KMS-11 (cell line): ENCODE data around the gene SIGLEC11.
"Not testable (repeated sequence)": the region's sequence is repeated elsewhere in the genome, so short reads cannot be mapped to it uniquely, and the experiment has no call there.

Experiments
- H2AFZ ChIP-seq: fragments of 200-600 bp; sonication (generic); 2 replicates; pipeline ENCODE4 v1.6.1; 2016; ENCODE audit warnings: antibody characterized with exemption, mixed run types, low read depth
- H3K27ac ChIP-seq: fragments of 200-600 bp; sonication (generic); 2 replicates; pipeline ENCODE4 v1.6.1; 2016; ENCODE audit warnings: mild to moderate bottlenecking, mixed run types
- H3K27me3 ChIP-seq: fragments of 200-600 bp; sonication (generic); 2 replicates; pipeline ENCODE4 v1.6.1; 2017; ENCODE audit warnings: mild to moderate bottlenecking, low read depth, mixed run types, moderate library complexity; ENCODE audit not compliant: insufficient read depth
- H3K36me3 ChIP-seq: fragments of 200-600 bp; sonication (generic); 2 replicates; pipeline ENCODE4 v1.6.1; 2017; ENCODE audit warnings: mild to moderate bottlenecking, mixed run types; ENCODE audit not compliant: insufficient read depth
- H3K4me1 ChIP-seq: fragments of 200-600 bp; sonication (generic); 2 replicates; pipeline ENCODE4 v1.6.1; 2016; ENCODE audit warnings: mild to moderate bottlenecking, low read depth, mixed run types; ENCODE audit not compliant: poor library complexity, severe bottlenecking
- H3K4me2 ChIP-seq: fragments of 200-600 bp; sonication (generic); 2 replicates; pipeline ENCODE4 v1.7.0; 2016; ENCODE audit warnings: mild to moderate bottlenecking, mixed run types
- H3K4me3 ChIP-seq: fragments of 200-600 bp; sonication (generic); IDR thresholded peaks from 2 replicates; pipeline ENCODE4 v1.6.1; 2017; ENCODE audit warnings: low read depth, low read length, mixed read lengths; ENCODE audit not compliant: insufficient read depth
- H3K79me2 ChIP-seq: fragments of 200-600 bp; sonication (generic); 2 replicates; pipeline ENCODE4 v1.6.1; 2016; ENCODE audit warnings: low read depth, mixed run types; ENCODE audit not compliant: insufficient read depth
- H3K9ac ChIP-seq: fragments of 200-600 bp; sonication (generic); 2 replicates; pipeline ENCODE4 v1.6.1; 2016; ENCODE audit warnings: mild to moderate bottlenecking, mixed run types
- H4K20me1 ChIP-seq: fragments of 200-600 bp; sonication (generic); 2 replicates; pipeline ENCODE4 v1.6.1; 2016; ENCODE audit warnings: mild to moderate bottlenecking, mixed run types; ENCODE audit not compliant: insufficient read depth
- CTCF ChIP-seq: fragments of 200-600 bp; sonication (generic); conservative IDR thresholded peaks from 2 replicates; pipeline ENCODE4 v1.6.1; 2017; ENCODE audit warnings: low read depth, mild to moderate bottlenecking, antibody characterized with exemption, low read length, moderate library complexity, mixed read lengths

Gene SIGLEC11

GRCh38 chr19:49927526-49928264 lies 33.3 kb downstream of the SIGLEC11 start:
- H3K9ac ChIP-seq = no peak overlapping the region; the same call in 1 of the 2 replicates
- H3K27ac ChIP-seq = peak overlapping the region; percentile 98; the same call in 1 of the 2 replicates
- no peaks in the 10 kb centered on the region for H3K27me3 ChIP-seq
- H2AFZ ChIP-seq = no peak overlapping the region
- H3K79me2 ChIP-seq = peaks cover 89% of the 10 kb centered on the region
- peaks cover 57% of the 10 kb centered on the region for H3K4me1 ChIP-seq
- peaks cover 18% of the 10 kb centered on the region; the same call in 1 of the 2 replicates for H3K36me3 ChIP-seq
- no peak overlapping the region for H3K4me3 ChIP-seq
- TF ChIP-seq CTCF = no peak
- H4K20me1 ChIP-seq = peaks cover 3% of the 10 kb centered on the region; the same call in 1 of the 2 replicates
- peak overlapping the region; percentile 53 for H3K4me2 ChIP-seq

GRCh38 chr19:49926515-49926914 lies 34.5 kb downstream of the SIGLEC11 start:
- H3K4me2 ChIP-seq = peak overlapping the region; percentile 15; the same call in 1 of the 2 replicates
- H3K27ac ChIP-seq = no peak overlapping the region
- H2AFZ ChIP-seq = no peak overlapping the region
- TF ChIP-seq CTCF = no peak
- peaks cover 68% of the 10 kb centered on the region for H3K4me1 ChIP-seq
- H3K79me2 ChIP-seq = peaks cover 96% of the 10 kb centered on the region
- peaks cover 18% of the 10 kb centered on the region; the same call in 1 of the 2 replicates for H3K36me3 ChIP-seq
- no peaks in the 10 kb centered on the region for H3K27me3 ChIP-seq
- no peak overlapping the region for H3K9ac ChIP-seq
- no peak overlapping the region for H3K4me3 ChIP-seq
- no peaks in the 10 kb centered on the region; the same call in 1 of the 2 replicates for H4K20me1 ChIP-seq

GRCh38 chr19:49925486-49925885 lies 35.5 kb downstream of the SIGLEC11 start:
- Histone ChIP-seq H2AFZ (no peak overlapping the region), H3K4me2 (peak overlapping the region; percentile 31; the same call in 1 of the 2 replicates), H3K9ac (no peak overlapping the region; the same call in 1 of the 2 replicates), H3K27me3 (no peaks in the 10 kb centered on the region), H3K4me1 (peaks cover 78% of the 10 kb centered on the region), H3K27ac (peak overlapping the region; percentile 69), H3K79me2 (peaks cover 96% of the 10 kb centered on the region), H4K20me1 (0 out of 2 replicates have a peak, but pooled peaks cover 3% of the 10 kb centered on the region), H3K4me3 (no peak overlapping the region), H3K36me3 (peaks cover 14% of the 10 kb centered on the region; the same call in 1 of the 2 replicates)
- TF ChIP-seq CTCF = no peak

GRCh38 chr19:49924881-49925210 lies 36.1 kb downstream of the SIGLEC11 start:
- peaks cover 80% of the 10 kb centered on the region for H3K4me1 ChIP-seq
- H3K9ac ChIP-seq = peak overlapping the region; percentile 54; the same call in 1 of the 2 replicates
- peak overlapping the region; percentile 69 for H3K27ac ChIP-seq
- not testable (repeated sequence) for H3K4me3 ChIP-seq, H2AFZ ChIP-seq, H4K20me1 ChIP-seq, H3K27me3 ChIP-seq
- peaks cover 97% of the 10 kb centered on the region for H3K79me2 ChIP-seq
- peaks cover 14% of the 10 kb centered on the region; the same call in 1 of the 2 replicates for H3K36me3 ChIP-seq
- peak overlapping the region; percentile 31; the same call in 1 of the 2 replicates for H3K4me2 ChIP-seq
